MM.1S (cell line): ENCODE data around the gene BIRC5.

Experiments used
- DNase-seq: peaks from one replicate; pipeline ENCODE4 v3.0.0-alpha.2; 2015
- H2AFZ ChIP-seq: fragments of 300-600 bp; sonication (generic); 2 replicates; pipeline ENCODE4 v1.6.0; 2016; ENCODE audit warnings: antibody characterized with exemption, low read length
- H3F3A ChIP-seq: fragments of 300-600 bp; sonication (generic); 2 replicates; pipeline ENCODE4 v1.6.1; 2016; ENCODE audit warnings: mild to moderate bottlenecking, antibody characterized with exemption, low read length, moderate library complexity, mixed read lengths; ENCODE audit not compliant: insufficient read depth
- H3K27ac ChIP-seq: fragments of 300-600 bp; sonication (generic); 2 replicates; pipeline ENCODE4 v1.5.1; 2016; ENCODE audit warnings: mild to moderate bottlenecking, low read length
- H3K27me3 ChIP-seq: fragments of 300-600 bp; sonication (generic); replicated peaks from 2 replicates; pipeline ENCODE4 v1.6.0; 2016; ENCODE audit warnings: low read length; ENCODE audit not compliant: insufficient read depth
- H3K36me3 ChIP-seq: fragments of 300-600 bp; sonication (generic); replicated peaks from 2 replicates; pipeline ENCODE4 v1.6.1; 2016; ENCODE audit warnings: mild to moderate bottlenecking, low read length, mixed read lengths; ENCODE audit not compliant: insufficient read depth
- H3K4me1 ChIP-seq: fragments of 300-600 bp; sonication (generic); 2 replicates; pipeline ENCODE4 v1.6.1; 2016; ENCODE audit warnings: low read length, mixed read lengths
- H3K4me2 ChIP-seq: fragments of 300-600 bp; sonication (generic); 2 replicates; pipeline ENCODE4 v1.6.0; 2016; ENCODE audit warnings: low read depth, low read length
- H3K4me3 ChIP-seq: fragments of 300-600 bp; sonication (generic); 2 replicates; pipeline ENCODE4 v1.5.1; 2016; ENCODE audit warnings: low read length, mixed read lengths
- H3K79me2 ChIP-seq: fragments of 300-600 bp; sonication (generic); 2 replicates; pipeline ENCODE4 v1.6.1; 2016; ENCODE audit warnings: mixed run types, low read length, mixed read lengths
- H3K9ac ChIP-seq: fragments of 300-600 bp; sonication (generic); 2 replicates; pipeline ENCODE4 v1.6.1; 2016; ENCODE audit warnings: low read length, mixed read lengths
- H3K9me2 ChIP-seq: fragments of 300-600 bp; sonication (generic); replicated peaks from 2 replicates; pipeline ENCODE4 v1.6.1; 2016; ENCODE audit warnings: mild to moderate bottlenecking, low read length, mixed read lengths; ENCODE audit not compliant: insufficient read depth
- H3K9me3 ChIP-seq: fragments of 300-600 bp; sonication (generic); replicated peaks from 2 replicates; pipeline ENCODE4 v1.6.1; 2016; ENCODE audit warnings: mild to moderate bottlenecking, low read length, mixed read lengths; ENCODE audit not compliant: insufficient read depth
- H4K20me1 ChIP-seq: fragments of 300-600 bp; sonication (generic); 2 replicates; pipeline ENCODE4 v1.6.1; 2016; ENCODE audit warnings: mild to moderate bottlenecking, low read length, moderate library complexity, mixed read lengths; ENCODE audit not compliant: insufficient read depth
- EZH2 ChIP-seq: fragments of 300-600 bp; sonication (generic); optimal IDR thresholded peaks from 2 replicates; pipeline ENCODE3; 2017; ENCODE audit warnings: low read depth, mild to moderate bottlenecking, antibody characterized with exemption, low read length, mixed read lengths
- EZH2phosphoT487 ChIP-seq: fragments of 300-600 bp; sonication (generic); IDR thresholded peaks from 2 replicates; pipeline ENCODE4 v1.6.1; 2018; ENCODE audit warnings: antibody characterized with exemption, low read length
- TF ChIP-seq, protein P1 (sequence below): fragments of 300-600 bp; sonication (generic); IDR thresholded peaks from 2 replicates; pipeline ENCODE4 v1.5.1; 2016; ENCODE audit warnings: antibody characterized with exemption, low read length, mixed read lengths

The BIRC5 gene

DNA sequence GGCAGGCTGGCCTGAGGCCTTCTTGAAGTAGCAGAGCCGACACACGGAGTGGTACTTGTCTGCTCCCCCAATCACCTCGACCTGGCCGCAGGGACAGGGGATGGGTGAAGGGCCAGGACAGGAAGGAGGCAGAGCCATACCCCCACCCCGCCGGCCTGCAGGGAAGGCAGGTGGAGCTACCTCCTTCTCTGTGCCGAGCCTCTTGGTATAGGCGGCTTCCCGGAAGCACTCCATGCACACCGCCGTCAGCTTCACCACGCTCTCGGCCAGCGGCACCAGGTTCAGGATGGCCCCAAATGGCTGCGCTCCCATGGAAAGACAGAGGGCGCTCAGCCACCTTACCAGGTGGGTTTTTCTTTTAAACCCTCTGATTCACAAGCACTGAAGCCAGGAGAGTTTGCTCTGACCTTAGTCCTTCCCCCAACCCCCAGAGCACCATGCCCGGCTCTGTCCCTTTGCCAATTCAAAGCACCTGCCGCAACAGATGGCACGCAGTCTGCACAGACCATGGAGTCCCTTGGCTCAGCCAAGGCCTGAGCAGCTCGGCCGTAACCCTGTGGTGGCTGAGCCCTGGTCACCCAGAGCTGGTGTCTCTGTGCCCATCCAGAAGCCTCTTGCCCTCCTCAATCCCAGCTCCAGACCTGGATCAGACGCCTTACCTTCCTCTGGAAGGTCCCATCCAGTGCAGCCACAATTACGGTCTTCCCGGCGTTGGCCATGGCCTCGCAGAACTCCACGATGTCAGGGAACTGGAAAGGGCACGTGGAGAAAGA lies 39.0 kb upstream of the BIRC5 start:
- DNase-seq = no peak
- peaks cover 65% of the 10 kb centered on the region for H3K4me1 ChIP-seq
- no peaks in the 10 kb centered on the region for H4K20me1 ChIP-seq
- no peak for TF ChIP-seq EZH2
- TF ChIP-seq EZH2phosphoT487 = no peak
- TF ChIP-seq, protein P1, sequence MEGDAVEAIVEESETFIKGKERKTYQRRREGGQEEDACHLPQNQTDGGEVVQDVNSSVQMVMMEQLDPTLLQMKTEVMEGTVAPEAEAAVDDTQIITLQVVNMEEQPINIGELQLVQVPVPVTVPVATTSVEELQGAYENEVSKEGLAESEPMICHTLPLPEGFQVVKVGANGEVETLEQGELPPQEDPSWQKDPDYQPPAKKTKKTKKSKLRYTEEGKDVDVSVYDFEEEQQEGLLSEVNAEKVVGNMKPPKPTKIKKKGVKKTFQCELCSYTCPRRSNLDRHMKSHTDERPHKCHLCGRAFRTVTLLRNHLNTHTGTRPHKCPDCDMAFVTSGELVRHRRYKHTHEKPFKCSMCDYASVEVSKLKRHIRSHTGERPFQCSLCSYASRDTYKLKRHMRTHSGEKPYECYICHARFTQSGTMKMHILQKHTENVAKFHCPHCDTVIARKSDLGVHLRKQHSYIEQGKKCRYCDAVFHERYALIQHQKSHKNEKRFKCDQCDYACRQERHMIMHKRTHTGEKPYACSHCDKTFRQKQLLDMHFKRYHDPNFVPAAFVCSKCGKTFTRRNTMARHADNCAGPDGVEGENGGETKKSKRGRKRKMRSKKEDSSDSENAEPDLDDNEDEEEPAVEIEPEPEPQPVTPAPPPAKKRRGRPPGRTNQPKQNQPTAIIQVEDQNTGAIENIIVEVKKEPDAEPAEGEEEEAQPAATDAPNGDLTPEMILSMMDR = no peak
- peaks cover 4% of the 10 kb centered on the region; the same call in 1 of the 2 replicates for H3K36me3 ChIP-seq
- no peaks in the 10 kb centered on the region for H3K9me2 ChIP-seq
- no peaks in the 10 kb centered on the region for H3K27me3 ChIP-seq
- H3K4me2 ChIP-seq = peak overlapping the region; percentile 36; the same call in 1 of the 2 replicates
- no peaks in the 10 kb centered on the region for H3K9me3 ChIP-seq
- H3K79me2 ChIP-seq = peaks cover 37% of the 10 kb centered on the region
- no peak overlapping the region for H3K4me3 ChIP-seq
- peak overlapping the region; percentile 99 for H3K27ac ChIP-seq
- no peak overlapping the region for H2AFZ ChIP-seq
- H3F3A ChIP-seq = peaks cover 69% of the 10 kb centered on the region
- no peak overlapping the region for H3K9ac ChIP-seq

- DNase-seq = no peak
- Histone ChIP-seq H3K4me2 (no peak overlapping the region), H3K79me2 (peaks cover 37% of the 10 kb centered on the region), H4K20me1 (no peaks in the 10 kb centered on the region), H2AFZ (no peak overlapping the region), H3K4me3 (no peak overlapping the region), H3K4me1 (peaks cover 66% of the 10 kb centered on the region), H3K27ac (no peak overlapping the region), H3K27me3 (no peaks in the 10 kb centered on the region), H3K9me3 (no peaks in the 10 kb centered on the region), H3F3A (peaks cover 69% of the 10 kb centered on the region), H3K9me2 (no peaks in the 10 kb centered on the region), H3K9ac (no peak overlapping the region), H3K36me3 (peaks cover 4% of the 10 kb centered on the region; the same call in 1 of the 2 replicates)
- TF ChIP-seq EZH2phosphoT487 (no peak), EZH2 (no peak)
- TF ChIP-seq, protein P1 = no peak
Measured at GRCh38 chr17:78175643-78175981, 38.4 kb upstream of the BIRC5 start.

GRCh38 chr17:78176548-78177025 lies 37.5 kb upstream of the BIRC5 start:
- H3K9me2 ChIP-seq = no peaks in the 10 kb centered on the region
- peaks cover 37% of the 10 kb centered on the region for H3K79me2 ChIP-seq
- no peak overlapping the region for H2AFZ ChIP-seq
- H3F3A ChIP-seq = peaks cover 64% of the 10 kb centered on the region
- peak overlapping the region; percentile 11; the same call in 1 of the 2 replicates for H3K27ac ChIP-seq
- no peaks in the 10 kb centered on the region for H4K20me1 ChIP-seq
- H3K4me2 ChIP-seq = no peak overlapping the region
- H3K27me3 ChIP-seq = no peaks in the 10 kb centered on the region
- H3K4me3 ChIP-seq = no peak overlapping the region
- peaks cover 64% of the 10 kb centered on the region for H3K4me1 ChIP-seq
- peaks cover 4% of the 10 kb centered on the region; the same call in 1 of the 2 replicates for H3K36me3 ChIP-seq
- TF ChIP-seq, protein P1 = peak; percentile 92
- TF ChIP-seq EZH2phosphoT487 = no peak
- no peak for TF ChIP-seq EZH2
- peak; percentile 73 for DNase-seq
- no peak overlapping the region for H3K9ac ChIP-seq
- H3K9me3 ChIP-seq = no peaks in the 10 kb centered on the region
